OCI-LY1 (cell line): ENCODE data around the gene MUC20.

Experiments
- H2AFZ ChIP-seq: fragments of 200-600 bp; sonication (generic), shearing (Covaris generic); 2 replicates; pipeline ENCODE4 v1.6.0; 2014; ENCODE audit warnings: antibody characterized with exemption, mild to moderate bottlenecking, low read length
- H3F3A ChIP-seq: fragments of 200-600 bp; sonication (generic), shearing (Covaris generic); 2 replicates; pipeline ENCODE4 v1.6.0; 2014; ENCODE audit warnings: mild to moderate bottlenecking, antibody characterized with exemption, low read length, moderate library complexity; ENCODE audit not compliant: insufficient read depth
- H3K27ac ChIP-seq: fragments of 200-600 bp; sonication (generic); 2 replicates; pipeline ENCODE4 v1.5.1; 2014; ENCODE audit warnings: low read length, mixed run types, mild to moderate bottlenecking, low read depth; ENCODE audit not compliant: poor library complexity, severe bottlenecking
- H3K27me3 ChIP-seq: fragments of 200-600 bp; sonication (generic); 2 replicates; pipeline ENCODE4 v1.6.0; 2014; ENCODE audit warnings: antibody characterized with exemption, mild to moderate bottlenecking, low read length, moderate library complexity; ENCODE audit not compliant: insufficient read depth
- H3K36me3 ChIP-seq: fragments of 200-600 bp; sonication (generic); 2 replicates; pipeline ENCODE4 v1.6.1; 2014; ENCODE audit warnings: mild to moderate bottlenecking, antibody characterized with exemption, low read length, moderate library complexity, mixed read lengths; ENCODE audit not compliant: insufficient read depth
- H3K4me1 ChIP-seq: fragments of 200-600 bp; sonication (generic); 2 replicates; pipeline ENCODE4 v1.5.1; 2014; ENCODE audit warnings: mild to moderate bottlenecking, low read length, moderate library complexity; ENCODE audit not compliant: insufficient read depth, severe bottlenecking
- H3K4me2 ChIP-seq: fragments of 200-600 bp; sonication (generic), shearing (Covaris generic); 2 replicates; pipeline ENCODE4 v1.6.1; 2014; ENCODE audit warnings: low read length
- H3K4me3 ChIP-seq: fragments of 200-600 bp; sonication (generic); 2 replicates; pipeline ENCODE4 v1.5.1; 2014; ENCODE audit warnings: low read length, low read depth, mild to moderate bottlenecking, mixed read lengths; ENCODE audit not compliant: poor library complexity, severe bottlenecking
- H3K79me2 ChIP-seq: fragments of 200-600 bp; shearing (Covaris generic); 2 replicates; pipeline ENCODE4 v1.6.1; 2016; ENCODE audit warnings: mixed run types, low read length, mixed read lengths; ENCODE audit not compliant: insufficient read depth
- H3K9ac ChIP-seq: fragments of 200-600 bp; sonication (generic), shearing (Covaris generic); 2 replicates; pipeline ENCODE4 v1.6.1; 2014; ENCODE audit warnings: mild to moderate bottlenecking, low read length, mixed read lengths
- H3K9me2 ChIP-seq: fragments of 200-600 bp; sonication (generic), shearing (Covaris generic); 2 replicates; pipeline ENCODE4 v1.6.1; 2014; ENCODE audit warnings: low read depth, mild to moderate bottlenecking, low read length, mixed read lengths
- H3K9me3 ChIP-seq: fragments of 200-600 bp; shearing (Covaris generic); 2 replicates; pipeline ENCODE4 v1.6.1; 2014; ENCODE audit warnings: low read length, mixed read lengths
- H4K20me1 ChIP-seq: fragments of 200-600 bp; sonication (generic), shearing (Covaris generic); 2 replicates; pipeline ENCODE4 v1.6.0; 2016; ENCODE audit warnings: mild to moderate bottlenecking, low read length; ENCODE audit not compliant: insufficient read depth
- EZH2 ChIP-seq: fragments of 200-600 bp; sonication (generic), shearing (Covaris generic); IDR thresholded peaks from 2 replicates; pipeline ENCODE4 v1.8.0; 2017; ENCODE audit warnings: borderline replicate concordance, mixed run types, mild to moderate bottlenecking, antibody characterized with exemption, low read length, moderate library complexity, mixed read lengths
- TF ChIP-seq, protein P1 (sequence below): fragments of 200-600 bp; sonication (generic), shearing (Covaris generic); IDR thresholded peaks from 2 replicates; pipeline ENCODE4 v1.5.1; 2017; ENCODE audit warnings: mild to moderate bottlenecking, antibody characterized with exemption, low read length, moderate library complexity, mixed read lengths

Gene MUC20

DNA sequence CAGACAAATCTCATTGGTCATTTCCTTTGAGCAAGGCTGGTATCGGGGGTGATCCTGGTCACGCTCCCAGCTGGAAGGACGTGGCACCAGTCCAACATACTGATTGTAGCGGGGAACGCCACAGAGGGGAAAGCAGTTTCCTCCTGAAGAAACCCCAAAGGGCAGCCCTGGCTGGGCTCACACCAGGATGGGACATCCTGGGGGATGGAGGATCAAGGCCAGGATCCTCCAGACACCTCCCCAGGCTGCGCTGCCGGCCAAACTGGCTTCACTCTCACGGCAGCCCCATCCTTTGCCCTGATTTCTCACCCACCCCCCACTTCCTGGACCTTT is 36.6 kb downstream of the MUC20 start:
- H3F3A ChIP-seq = no peaks in the 10 kb centered on the region
- H4K20me1 ChIP-seq = no peaks in the 10 kb centered on the region
- no peaks in the 10 kb centered on the region for H3K4me1 ChIP-seq
- TF ChIP-seq EZH2 = no peak
- TF ChIP-seq, protein P1, sequence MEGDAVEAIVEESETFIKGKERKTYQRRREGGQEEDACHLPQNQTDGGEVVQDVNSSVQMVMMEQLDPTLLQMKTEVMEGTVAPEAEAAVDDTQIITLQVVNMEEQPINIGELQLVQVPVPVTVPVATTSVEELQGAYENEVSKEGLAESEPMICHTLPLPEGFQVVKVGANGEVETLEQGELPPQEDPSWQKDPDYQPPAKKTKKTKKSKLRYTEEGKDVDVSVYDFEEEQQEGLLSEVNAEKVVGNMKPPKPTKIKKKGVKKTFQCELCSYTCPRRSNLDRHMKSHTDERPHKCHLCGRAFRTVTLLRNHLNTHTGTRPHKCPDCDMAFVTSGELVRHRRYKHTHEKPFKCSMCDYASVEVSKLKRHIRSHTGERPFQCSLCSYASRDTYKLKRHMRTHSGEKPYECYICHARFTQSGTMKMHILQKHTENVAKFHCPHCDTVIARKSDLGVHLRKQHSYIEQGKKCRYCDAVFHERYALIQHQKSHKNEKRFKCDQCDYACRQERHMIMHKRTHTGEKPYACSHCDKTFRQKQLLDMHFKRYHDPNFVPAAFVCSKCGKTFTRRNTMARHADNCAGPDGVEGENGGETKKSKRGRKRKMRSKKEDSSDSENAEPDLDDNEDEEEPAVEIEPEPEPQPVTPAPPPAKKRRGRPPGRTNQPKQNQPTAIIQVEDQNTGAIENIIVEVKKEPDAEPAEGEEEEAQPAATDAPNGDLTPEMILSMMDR = no peak
- H3K36me3 ChIP-seq = no peaks in the 10 kb centered on the region
- no peak overlapping the region for H3K9ac ChIP-seq
- H3K27me3 ChIP-seq = peaks cover 15% of the 10 kb centered on the region; the same call in 1 of the 2 replicates
- no peaks in the 10 kb centered on the region for H3K9me2 ChIP-seq
- no peak overlapping the region for H3K4me2 ChIP-seq
- no peaks in the 10 kb centered on the region for H3K79me2 ChIP-seq
- no peak overlapping the region for H3K27ac ChIP-seq
- H3K4me3 ChIP-seq = no peak overlapping the region
- H2AFZ ChIP-seq = no peak overlapping the region
- no peaks in the 10 kb centered on the region for H3K9me3 ChIP-seq

DNA sequence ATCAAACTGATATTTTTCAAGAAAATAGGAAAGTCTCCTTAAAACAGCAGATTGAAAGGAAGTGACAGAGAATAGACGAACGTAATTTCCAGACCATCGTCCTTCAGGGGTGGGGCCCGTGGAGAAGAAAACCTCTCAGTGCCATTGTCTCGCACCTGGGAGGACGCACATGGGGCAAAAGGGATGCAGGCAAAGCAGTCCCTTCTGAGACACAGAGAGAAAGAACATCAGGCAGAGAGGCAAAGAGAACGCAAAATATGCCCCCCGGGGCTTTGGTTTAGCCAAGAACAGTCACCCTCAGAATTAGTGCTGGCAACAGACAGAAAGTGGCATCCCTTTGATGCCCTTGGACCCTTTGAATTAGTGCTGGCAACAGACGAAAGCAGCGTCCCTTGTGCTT is 37.0 kb downstream of the MUC20 start:
- H3K27me3 ChIP-seq = peaks cover 15% of the 10 kb centered on the region; the same call in 1 of the 2 replicates
- no peaks in the 10 kb centered on the region for H3K36me3 ChIP-seq
- H3K4me3 ChIP-seq = no peak overlapping the region
- H3K4me1 ChIP-seq = no peaks in the 10 kb centered on the region
- H3K4me2 ChIP-seq = no peak overlapping the region
- no peaks in the 10 kb centered on the region for H3F3A ChIP-seq
- no peaks in the 10 kb centered on the region for H3K9me2 ChIP-seq
- TF ChIP-seq, protein P1 = no peak
- TF ChIP-seq EZH2 = no peak
- no peak overlapping the region for H3K27ac ChIP-seq
- no peaks in the 10 kb centered on the region for H4K20me1 ChIP-seq
- H2AFZ ChIP-seq = no peak overlapping the region
- H3K9me3 ChIP-seq = no peaks in the 10 kb centered on the region
- no peaks in the 10 kb centered on the region for H3K79me2 ChIP-seq
- H3K9ac ChIP-seq = no peak overlapping the region

DNA sequence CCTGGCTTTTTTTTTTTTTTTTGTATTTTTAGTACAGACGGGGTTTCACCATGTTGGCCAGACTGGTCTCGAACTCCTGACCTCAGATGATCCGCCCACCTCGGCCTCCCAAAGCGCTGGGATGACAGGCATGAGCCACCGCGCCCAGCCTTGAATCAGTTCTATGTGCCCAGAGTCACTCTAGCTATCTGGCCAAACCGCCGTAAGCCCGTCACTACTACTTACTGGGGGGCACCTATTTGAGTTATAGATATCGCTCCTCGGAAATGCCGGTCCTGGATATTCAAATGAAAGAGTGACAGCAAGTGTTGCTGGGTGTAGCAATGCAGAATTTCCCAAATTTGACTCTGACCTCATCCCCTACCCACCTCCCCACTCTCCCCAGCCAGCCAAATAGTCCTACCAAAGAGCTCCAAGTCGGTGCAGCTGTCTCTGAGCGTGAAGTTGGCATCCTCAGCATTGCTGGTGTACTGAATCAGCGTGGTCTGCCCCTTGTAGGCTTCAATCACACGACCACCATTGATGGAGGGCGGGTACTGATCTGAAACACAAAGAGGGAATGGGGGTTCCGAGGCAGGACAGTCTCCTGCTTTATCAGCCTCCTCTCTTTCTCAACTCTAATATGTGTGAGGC is 38.1 kb downstream of the MUC20 start:
- Histone ChIP-seq H3K4me2 (no peak overlapping the region), H3K9ac (no peak overlapping the region), H3K27ac (no peak overlapping the region), H3K9me2 (no peaks in the 10 kb centered on the region), H3F3A (no peaks in the 10 kb centered on the region), H3K9me3 (no peaks in the 10 kb centered on the region), H3K4me1 (no peaks in the 10 kb centered on the region), H4K20me1 (no peaks in the 10 kb centered on the region), H3K36me3 (no peaks in the 10 kb centered on the region), H3K4me3 (no peak overlapping the region), H3K79me2 (no peaks in the 10 kb centered on the region), H2AFZ (no peak overlapping the region), H3K27me3 (peaks cover 20% of the 10 kb centered on the region; the same call in 1 of the 2 replicates)
- TF ChIP-seq, protein P1 = no peak
- TF ChIP-seq EZH2 = no peak
